RWPE1 (cell line): ENCODE results near the gene MSMB.

Source experiments
- CTCF ChIA-PET: fragments of 350-600 bp; sonication (Branson Sonifier 250); formaldehyde crosslinking; extraction: SDS; loops from one replicate; lab custom pipeline; 2021; lab: Yijun Ruan, JAX
- POLR2A ChIA-PET: fragments of 400-600 bp; formaldehyde crosslinking; extraction: SDS; loops from one replicate; lab custom pipeline; 2020; ENCODE audit warnings: antibody characterized with exemption; ENCODE audit not compliant: low non-redundant PET; lab: Yijun Ruan, JAX
- DNase-seq: peaks from one replicate; pipeline ENCODE4 v3.0.0; 2012; ENCODE audit warnings: low spot score
- H3K27ac ChIP-seq: fragments of 450-650 bp; 2 replicates; pipeline ENCODE4 v1.5.1; 2017
- CTCF ChIP-seq: fragments of 450-650 bp; conservative IDR thresholded peaks from 2 replicates; pipeline ENCODE4 v1.5.1; 2017; ENCODE audit warnings: low read depth, mild to moderate bottlenecking

The MSMB gene

GRCh38 chr10:46031648-46032532 is 14.2 kb downstream of the MSMB start:
- DNase-seq: no peak
- ChIA-PET POLR2A (no interaction called here), CTCF (interaction anchor here (0.6 kb wide), 1 partner anchor 23 kb away, joined by 4 read pairs; no protein-coding TSS in a partner anchor)
- no peak overlapping the region for H3K27ac ChIP-seq
- TF ChIP-seq CTCF: no peak

- CTCF ChIA-PET: no interaction called here
- peak; percentile 99 for DNase-seq
- POLR2A ChIA-PET: no interaction called here
- TF ChIP-seq CTCF: peak; percentile 76
- peak within 1 kb of the TSS; percentile 86 for H3K27ac ChIP-seq
Observed at GRCh38 chr10:46030091-46030937, 15.8 kb downstream of the MSMB start, which contains the start of gene NCOA4. Gene NCOA4 (minus strand): TSS chr10:46030623. CDS start chr10:46016680, 13,943 bp downstream.

- DNase-seq: no peak
- ChIA-PET POLR2A (no interaction called here), CTCF (no interaction called here)
- H3K27ac ChIP-seq: peak overlapping the region; percentile 86
- TF ChIP-seq CTCF: no peak
Observed at GRCh38 chr10:46029461-46030030, 16.5 kb downstream of the MSMB start.

- CTCF ChIA-PET: interaction anchor here (0.6 kb wide), 1 partner anchor 1071 kb away, joined by 3 read pairs; no protein-coding TSS in a partner anchor
- peak; percentile 71 for TF ChIP-seq CTCF
- POLR2A ChIA-PET: no interaction called here
- no peak overlapping the region for H3K27ac ChIP-seq
- peak; percentile 62 for DNase-seq
Observed at GRCh38 chr10:46028584-46029460, 17.2 kb downstream of the MSMB start.

GRCh38 chr10:46026106-46026505 is 20.0 kb downstream of the MSMB start:
- ChIA-PET POLR2A (no interaction called here), CTCF (no interaction called here)
- no peak overlapping the region for H3K27ac ChIP-seq
- no peak for TF ChIP-seq CTCF
- DNase-seq: no peak
